GM19351 (cell line): Measurements from ENCODE around the gene PLEKHA7.
"Not testable (repeated sequence)": the region's sequence is repeated elsewhere in the genome, so short reads cannot be mapped to it uniquely, and the experiment has no call there.

Source experiments
- ATAC-seq: cut with Tn5 transposase; IDR thresholded peaks from one replicate; pipeline ENCODE4 v1.9.1; 2021; ENCODE audit warnings: mild to moderate bottlenecking, moderate library complexity; ENCODE audit not compliant: unreplicated experiment

Gene PLEKHA7

GRCh38 chr11:16918543-16919182 is 95.6 kb downstream of the PLEKHA7 start:
- not testable (repeated sequence) for ATAC-seq

GRCh38 chr11:16917941-16918340 is 96.3 kb downstream of the PLEKHA7 start:
- no peak for ATAC-seq

- no peak for ATAC-seq
Observed at GRCh38 chr11:16912692-16913111, 101.5 kb downstream of the PLEKHA7 start.

GRCh38 chr11:16911658-16912057 is 102.6 kb downstream of the PLEKHA7 start:
- ATAC-seq = no peak

GRCh38 chr11:16911186-16911585 is 103.0 kb downstream of the PLEKHA7 start:
- ATAC-seq = no peak

- peak; percentile 78 for ATAC-seq
Observed at GRCh38 chr11:16909359-16910035, 104.7 kb downstream of the PLEKHA7 start.

GRCh38 chr11:16905375-16905774 is 108.8 kb downstream of the PLEKHA7 start:
- no peak for ATAC-seq

- ATAC-seq = not testable (repeated sequence)
Observed at GRCh38 chr11:16904761-16905160, 109.5 kb downstream of the PLEKHA7 start.

GRCh38 chr11:16902781-16903378 is 111.3 kb downstream of the PLEKHA7 start:
- peak; percentile 69 for ATAC-seq

GRCh38 chr11:16902182-16902581 is 112.0 kb downstream of the PLEKHA7 start:
- ATAC-seq = peak; percentile 78

- ATAC-seq = no peak
Observed at GRCh38 chr11:16900491-16900890, 113.7 kb downstream of the PLEKHA7 start.

GRCh38 chr11:16899708-16900303 is 114.4 kb downstream of the PLEKHA7 start:
- no peak for ATAC-seq

- no peak for ATAC-seq
Observed at GRCh38 chr11:16898274-16898985, 115.8 kb downstream of the PLEKHA7 start.

- ATAC-seq = no peak
Observed at GRCh38 chr11:16897470-16898061, 116.6 kb downstream of the PLEKHA7 start.

- ATAC-seq = no peak
Observed at GRCh38 chr11:16896729-16897469, 117.3 kb downstream of the PLEKHA7 start.

- ATAC-seq = no peak
Observed at GRCh38 chr11:16895306-16895705, 118.9 kb downstream of the PLEKHA7 start.

GRCh38 chr11:16893456-16894066 is 120.7 kb downstream of the PLEKHA7 start:
- ATAC-seq = no peak

GRCh38 chr11:16891964-16892363 is 122.2 kb downstream of the PLEKHA7 start:
- ATAC-seq = no peak

- no peak for ATAC-seq
Observed at GRCh38 chr11:16891165-16891564, 123.0 kb downstream of the PLEKHA7 start.

GRCh38 chr11:16890442-16890841 is 123.8 kb downstream of the PLEKHA7 start:
- ATAC-seq = no peak
